ENCODE data around the gene HSD3B1.

HSD3B1 gene

GRCh38 chr1:119506941-119507340 is at the start of gene HSD3B1:
HSD3B1 (plus strand) TSS chr1:119507210; CDS start chr1:119507477, 267 bp downstream.
- no peak for DNase-seq

DNA sequence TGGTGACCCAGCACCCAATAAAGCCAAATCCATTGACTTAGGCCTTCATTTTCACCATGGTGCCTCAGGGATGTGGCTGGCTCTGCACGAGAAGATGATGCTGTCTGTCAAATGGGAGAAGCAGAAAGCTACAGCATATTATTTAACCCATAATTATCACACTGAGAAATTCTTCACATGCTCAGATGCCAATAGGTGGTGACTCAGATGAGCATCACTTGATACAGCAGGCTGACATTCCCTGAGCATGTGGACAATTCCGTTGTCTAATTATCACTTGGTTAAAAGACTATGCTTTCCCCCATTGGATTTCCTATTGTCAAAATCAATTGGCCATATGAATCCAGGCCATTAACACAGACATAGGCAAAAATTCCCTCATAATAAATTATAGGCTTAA is 44.0 kb upstream of the HSD3B1 start:
- DNase-seq: no peak

DNA sequence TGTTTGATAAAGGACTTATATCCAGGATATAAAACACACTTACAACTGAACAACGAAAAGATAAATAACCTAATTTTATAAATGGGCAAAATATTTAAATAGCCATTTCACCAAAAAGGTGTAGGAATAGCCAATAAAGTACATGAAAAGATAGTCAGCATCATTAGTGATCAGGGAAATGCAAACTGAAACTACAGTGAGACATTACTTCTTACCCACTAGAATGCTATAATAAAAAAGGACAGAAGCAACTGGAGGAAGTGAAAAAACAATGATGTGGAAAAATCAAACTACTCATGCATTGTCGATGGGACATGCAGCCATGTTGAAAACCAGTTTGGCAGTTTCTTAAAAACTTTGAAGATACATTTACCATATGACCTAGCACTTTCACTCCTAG is 43.4 kb upstream of the HSD3B1 start:
- DNase-seq: no peak

- no peak for DNase-seq
Measured at GRCh38 chr1:119466445-119466844, 40.6 kb upstream of the HSD3B1 start.

- DNase-seq: no peak
Measured at GRCh38 chr1:119467219-119467618, 39.8 kb upstream of the HSD3B1 start.

- no peak for DNase-seq
Measured at GRCh38 chr1:119467857-119468668, 38.9 kb upstream of the HSD3B1 start.

DNA sequence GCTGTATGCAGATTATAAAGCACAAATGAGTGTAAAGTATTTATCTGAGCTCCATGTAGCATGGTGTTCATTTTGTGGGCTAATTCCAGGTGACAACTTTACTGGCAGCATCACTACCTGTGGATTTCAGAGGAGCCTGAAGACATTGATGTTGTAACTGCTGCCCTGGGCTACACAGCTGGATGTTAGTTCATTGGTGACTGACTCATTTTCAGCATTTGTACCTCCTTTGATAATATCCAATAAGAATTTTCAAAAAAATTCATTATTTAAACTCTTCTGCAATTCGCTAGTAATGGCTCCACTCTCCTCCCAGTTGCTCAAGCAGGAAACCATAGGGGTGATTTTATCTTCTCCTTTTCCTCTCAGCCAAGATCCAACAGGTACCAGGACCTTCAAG is 37.3 kb upstream of the HSD3B1 start:
- DNase-seq: no peak

- DNase-seq: no peak
Measured at GRCh38 chr1:119470377-119470776, 36.6 kb upstream of the HSD3B1 start.

- DNase-seq: no peak
Measured at GRCh38 chr1:119470958-119471357, 36.1 kb upstream of the HSD3B1 start.

DNA sequence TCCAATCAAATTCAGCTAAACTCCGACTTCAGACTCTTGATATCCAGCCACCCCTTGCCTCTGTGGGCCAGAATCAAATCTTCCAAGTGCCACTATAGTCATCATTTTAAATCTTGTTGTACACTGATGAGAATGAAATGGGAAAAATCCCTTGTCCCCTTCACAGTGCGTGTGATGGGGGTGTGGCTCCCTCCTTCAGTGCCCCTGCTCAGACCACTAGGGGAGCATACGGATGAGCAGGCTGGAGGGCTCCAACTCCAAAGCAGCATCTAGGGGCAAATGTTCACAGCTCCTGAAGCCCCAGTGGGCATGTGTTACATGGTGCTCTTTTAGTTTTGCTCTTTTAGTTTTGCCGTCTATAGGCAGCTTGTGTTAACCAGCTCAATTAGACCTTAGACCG is 35.4 kb upstream of the HSD3B1 start:
- DNase-seq: no peak

GRCh38 chr1:119472080-119472818 is 34.8 kb upstream of the HSD3B1 start:
- no peak for DNase-seq

DNA sequence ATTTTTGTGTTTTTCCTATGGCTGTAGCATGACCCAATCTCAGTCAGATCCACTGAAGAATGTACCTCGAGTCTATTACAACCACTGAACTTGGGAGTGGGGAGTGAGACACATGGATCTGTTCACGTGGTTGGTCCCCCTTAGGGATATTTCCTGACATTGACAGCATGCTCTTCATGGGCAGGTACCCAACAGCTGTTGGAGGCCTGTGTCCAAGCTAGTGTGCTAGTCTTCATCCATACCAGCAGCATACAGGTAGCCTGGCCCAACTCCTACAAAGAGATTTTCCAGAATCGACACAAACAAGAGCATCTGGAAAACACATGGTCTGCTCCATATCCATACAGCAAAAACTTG is 34.2 kb upstream of the HSD3B1 start:
- DNase-seq: no peak

DNA sequence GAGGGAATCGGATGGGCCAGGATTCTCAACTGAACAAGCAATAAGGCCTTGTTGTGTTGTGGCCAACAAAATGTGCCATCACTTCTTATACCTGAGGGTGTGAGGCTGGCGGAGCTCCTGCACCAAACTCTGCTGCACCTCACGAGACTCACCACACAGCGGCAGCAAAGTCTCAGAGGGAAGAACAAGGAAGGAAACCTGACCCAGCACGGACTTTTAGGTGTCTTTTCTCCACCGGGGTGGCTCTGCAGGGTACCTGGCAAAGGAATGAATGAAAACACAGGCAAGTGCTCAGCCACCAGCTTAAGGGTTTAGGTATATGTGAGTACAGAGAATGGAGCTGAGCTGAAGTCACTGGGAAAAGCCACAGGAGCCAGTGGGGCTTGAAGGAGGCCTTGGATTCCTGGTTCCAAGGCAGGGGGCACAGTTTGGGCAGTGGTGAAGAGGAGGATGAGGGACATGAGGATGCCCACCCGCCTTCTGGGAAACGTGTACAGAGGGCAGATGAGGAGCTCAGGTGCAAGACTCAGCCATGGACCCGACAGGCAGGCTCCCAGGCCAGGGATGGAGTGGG is 31.1 kb upstream of the HSD3B1 start:
- peak; percentile 60 for DNase-seq

- DNase-seq: no peak
Measured at GRCh38 chr1:119477710-119478109, 29.3 kb upstream of the HSD3B1 start.

DNA sequence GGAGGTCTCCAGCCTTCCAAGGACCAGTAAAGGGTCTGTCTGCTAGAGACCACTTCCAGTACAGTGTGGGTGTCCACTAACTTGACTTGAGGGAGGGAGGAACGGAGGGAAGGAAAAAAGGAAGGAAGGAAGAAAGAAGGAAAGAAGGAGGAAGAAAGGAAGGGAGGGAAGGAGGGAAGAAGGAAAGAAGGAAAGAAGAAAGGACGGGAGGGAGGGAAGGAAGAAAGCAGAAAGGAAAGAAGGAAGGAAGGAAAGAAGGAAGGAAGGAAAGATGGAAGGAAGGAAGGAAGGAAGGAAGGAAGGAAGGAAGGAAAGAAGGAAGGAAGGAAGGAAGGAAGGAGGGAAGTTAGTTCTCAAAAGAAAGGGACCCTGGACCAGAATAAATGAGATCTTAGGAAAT is 26.8 kb upstream of the HSD3B1 start:
- DNase-seq: no peak

DNA sequence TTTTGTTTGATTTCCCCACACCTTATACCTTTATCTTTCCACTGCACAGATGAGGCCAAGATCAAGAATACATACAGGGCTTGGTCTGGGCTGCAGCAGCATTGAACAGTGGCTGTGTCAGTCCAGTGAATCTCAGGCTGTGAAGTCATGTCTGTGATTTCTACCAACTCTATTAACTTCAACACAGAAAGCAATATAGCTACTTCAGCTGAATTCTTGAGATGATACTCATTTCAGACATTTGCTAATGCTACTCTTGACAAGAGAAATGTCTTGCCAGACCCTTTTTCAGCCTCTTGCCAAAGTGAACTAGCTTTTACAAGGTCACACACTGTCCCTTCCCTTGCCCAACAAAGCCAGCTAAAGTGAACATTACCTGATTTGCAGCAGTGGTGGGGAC is 25.1 kb upstream of the HSD3B1 start:
- DNase-seq: no peak

GRCh38 chr1:119482517-119483425 is 24.2 kb upstream of the HSD3B1 start:
- DNase-seq: no peak

- DNase-seq: no peak
Measured at GRCh38 chr1:119483441-119484200, 23.4 kb upstream of the HSD3B1 start.

GRCh38 chr1:119485201-119485600 is 21.8 kb upstream of the HSD3B1 start:
- DNase-seq: no peak

DNA sequence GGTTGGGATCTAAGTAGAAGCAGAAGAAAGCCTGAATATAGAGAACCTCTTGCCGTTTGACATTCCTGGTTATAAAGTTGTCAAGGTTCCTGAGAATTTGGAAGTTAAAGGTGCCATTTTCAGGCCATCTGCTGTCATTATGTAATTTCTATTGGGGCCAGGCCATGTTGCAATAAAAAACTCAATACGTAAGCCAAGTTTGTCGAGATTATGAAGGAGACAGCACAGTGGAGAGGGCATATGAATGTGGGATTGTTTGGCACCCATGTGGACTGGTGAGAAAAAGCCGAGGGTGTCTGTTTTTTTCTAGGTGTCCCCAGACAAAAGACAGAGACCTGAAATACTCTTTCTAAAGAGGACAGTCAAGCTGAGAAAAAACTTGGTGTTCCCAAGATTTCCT is 18.8 kb upstream of the HSD3B1 start:
- DNase-seq: no peak

DNA sequence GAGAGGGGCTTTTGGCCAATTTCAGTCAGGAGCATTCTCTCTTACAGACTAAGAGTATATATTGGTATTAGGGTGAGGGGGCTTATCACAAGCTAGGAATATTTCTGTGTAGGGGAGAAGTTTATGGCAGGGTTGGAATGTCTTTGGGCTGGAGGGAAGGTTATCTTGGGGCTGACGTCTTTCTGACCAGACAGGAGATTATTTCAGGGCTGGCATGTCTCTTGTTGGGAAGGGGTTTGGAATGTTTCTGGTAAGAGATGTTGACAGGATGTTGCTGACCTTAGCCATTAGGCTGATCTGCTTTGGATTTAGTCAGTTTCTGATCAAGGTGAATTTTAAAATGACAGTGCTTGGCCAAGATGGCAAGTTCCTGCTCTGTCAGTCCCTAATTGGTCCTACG is 17.8 kb upstream of the HSD3B1 start:
- DNase-seq: no peak

DNA sequence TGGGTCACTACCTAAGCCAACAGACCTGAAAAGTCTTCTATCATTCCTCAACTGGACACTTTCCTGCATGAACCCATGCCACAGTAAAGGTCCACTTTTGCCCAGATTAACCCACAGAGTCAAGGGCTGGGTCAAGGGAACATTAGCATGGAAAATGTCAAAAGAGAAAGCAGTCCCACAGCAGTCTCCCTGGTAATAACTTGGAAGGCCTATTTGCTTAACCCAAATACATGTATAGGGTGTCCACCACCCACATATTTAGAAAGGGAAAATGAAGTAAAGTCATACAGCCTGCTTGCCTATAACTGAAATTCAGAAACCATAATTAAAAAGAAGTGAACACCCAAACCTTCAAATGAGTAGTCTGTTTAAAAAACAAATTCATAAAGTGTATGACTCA is 16.1 kb upstream of the HSD3B1 start:
- DNase-seq: no peak
